Subcutaneous adipose tissue (tissue), 4 donors: ENCODE data around the gene SCRT2. TPM values are rescaled to one million over a fixed set of nuclear protein-coding genes. Genes with fewer than 3 reads are reported as not detected.

ENCODE experiments used
- total RNA-seq, 4 donors: library from RNA; depleted of rRNA; stranded (reverse); fragments of >200 nt; gene quantifications; one replicate each; pipeline ENCODE4 v1.1.0, GENCODE V29; 2016
- TF ChIP-seq, protein P1 (sequence below): fragments of 450-650 bp; IDR thresholded peaks from one replicate; pipeline ENCODE4 v1.5.1; 2016; ENCODE audit warnings: low read depth, mild to moderate bottlenecking, control low read depth, antibody characterized with exemption, moderate library complexity

The SCRT2 gene
- total RNA-seq, 4 donors from 2014 or later: not detected

DNA sequence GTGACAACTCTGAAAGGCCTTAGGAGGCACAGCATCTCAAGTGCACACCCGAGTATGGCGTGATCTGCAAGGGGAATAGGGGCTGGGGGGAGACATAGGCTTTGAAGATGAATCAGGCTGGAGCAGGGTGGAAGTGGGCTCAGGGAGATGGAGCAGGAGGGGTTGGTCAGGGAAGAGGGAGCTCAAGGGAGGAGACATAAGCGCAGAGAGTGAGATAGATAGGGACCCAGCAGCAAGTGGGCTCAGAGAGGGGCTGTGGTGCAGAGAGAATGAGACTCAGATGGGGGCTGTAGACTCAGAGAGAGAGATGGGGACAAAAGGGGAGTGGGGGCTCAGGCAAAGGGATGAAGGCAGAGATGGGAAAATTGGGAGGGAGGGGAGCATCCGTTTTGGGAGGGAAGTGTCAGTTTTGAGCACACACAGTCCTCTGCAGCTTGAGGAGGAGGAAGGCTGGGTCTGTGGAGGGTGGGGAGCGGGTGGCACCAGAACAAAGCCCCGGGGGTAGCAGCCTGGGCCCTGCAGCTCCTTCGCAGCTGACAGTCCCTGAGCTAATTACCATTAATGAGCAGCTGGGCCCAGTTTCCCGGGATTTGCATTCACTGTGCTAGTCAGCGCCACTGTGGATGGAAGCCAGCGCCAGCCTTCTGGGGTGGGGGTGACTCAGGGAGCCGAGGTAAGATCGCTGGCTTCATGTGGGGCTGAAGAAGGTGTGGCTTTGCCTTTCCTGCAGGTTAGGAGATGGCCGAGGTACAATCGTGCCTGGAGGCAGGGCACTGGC, 41.3 kb downstream of the SCRT2 start:
- TF ChIP-seq, protein P1, sequence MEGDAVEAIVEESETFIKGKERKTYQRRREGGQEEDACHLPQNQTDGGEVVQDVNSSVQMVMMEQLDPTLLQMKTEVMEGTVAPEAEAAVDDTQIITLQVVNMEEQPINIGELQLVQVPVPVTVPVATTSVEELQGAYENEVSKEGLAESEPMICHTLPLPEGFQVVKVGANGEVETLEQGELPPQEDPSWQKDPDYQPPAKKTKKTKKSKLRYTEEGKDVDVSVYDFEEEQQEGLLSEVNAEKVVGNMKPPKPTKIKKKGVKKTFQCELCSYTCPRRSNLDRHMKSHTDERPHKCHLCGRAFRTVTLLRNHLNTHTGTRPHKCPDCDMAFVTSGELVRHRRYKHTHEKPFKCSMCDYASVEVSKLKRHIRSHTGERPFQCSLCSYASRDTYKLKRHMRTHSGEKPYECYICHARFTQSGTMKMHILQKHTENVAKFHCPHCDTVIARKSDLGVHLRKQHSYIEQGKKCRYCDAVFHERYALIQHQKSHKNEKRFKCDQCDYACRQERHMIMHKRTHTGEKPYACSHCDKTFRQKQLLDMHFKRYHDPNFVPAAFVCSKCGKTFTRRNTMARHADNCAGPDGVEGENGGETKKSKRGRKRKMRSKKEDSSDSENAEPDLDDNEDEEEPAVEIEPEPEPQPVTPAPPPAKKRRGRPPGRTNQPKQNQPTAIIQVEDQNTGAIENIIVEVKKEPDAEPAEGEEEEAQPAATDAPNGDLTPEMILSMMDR: no peak

GRCh38 chr20:631101-631500, 44.5 kb downstream of the SCRT2 start:
- TF ChIP-seq, protein P1: no peak

DNA sequence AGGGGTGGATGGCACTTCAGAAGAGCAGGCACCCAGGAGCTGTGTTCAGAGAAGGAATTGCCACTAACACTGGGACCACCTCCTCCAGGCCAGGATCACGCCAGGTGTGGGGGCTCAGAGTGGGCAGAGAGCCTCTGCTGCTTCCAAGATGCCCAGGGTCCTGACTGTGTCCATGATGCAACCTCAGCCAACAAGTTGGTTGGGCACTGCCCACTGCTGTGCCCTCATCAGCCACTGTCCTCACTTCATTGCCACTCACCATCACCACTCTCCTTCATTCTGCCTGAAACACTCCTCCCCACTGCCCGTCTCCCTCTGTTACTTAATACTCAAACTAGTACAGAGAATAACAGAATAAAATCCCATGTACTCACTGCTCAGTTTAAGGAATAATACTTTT, 49.0 kb downstream of the SCRT2 start:
- TF ChIP-seq, protein P1: no peak

GRCh38 chr20:625360-625932, 50.2 kb downstream of the SCRT2 start:
- TF ChIP-seq, protein P1: no peak

DNA sequence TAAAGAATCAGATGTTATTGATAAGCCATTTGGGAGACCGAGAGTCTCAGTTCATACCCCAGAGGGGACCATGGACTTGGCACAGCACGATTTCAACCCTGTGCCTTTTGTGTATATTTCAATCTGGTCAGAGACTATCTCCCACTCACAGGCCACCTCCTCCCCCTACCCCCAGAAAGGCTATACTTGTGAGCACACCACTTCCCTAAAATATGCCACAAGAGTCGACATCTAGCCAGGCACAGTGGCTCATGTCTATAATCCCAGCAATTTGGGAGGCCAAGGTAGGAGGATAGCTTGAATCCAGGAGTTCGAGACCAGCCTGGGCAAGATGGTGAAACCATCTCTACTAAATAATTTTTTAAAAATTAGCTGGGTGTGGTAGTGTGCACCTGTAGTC, 51.9 kb downstream of the SCRT2 start:
- TF ChIP-seq, protein P1: no peak

- TF ChIP-seq, protein P1: no peak
Observed at GRCh38 chr20:623021-623420, 52.6 kb downstream of the SCRT2 start.

DNA sequence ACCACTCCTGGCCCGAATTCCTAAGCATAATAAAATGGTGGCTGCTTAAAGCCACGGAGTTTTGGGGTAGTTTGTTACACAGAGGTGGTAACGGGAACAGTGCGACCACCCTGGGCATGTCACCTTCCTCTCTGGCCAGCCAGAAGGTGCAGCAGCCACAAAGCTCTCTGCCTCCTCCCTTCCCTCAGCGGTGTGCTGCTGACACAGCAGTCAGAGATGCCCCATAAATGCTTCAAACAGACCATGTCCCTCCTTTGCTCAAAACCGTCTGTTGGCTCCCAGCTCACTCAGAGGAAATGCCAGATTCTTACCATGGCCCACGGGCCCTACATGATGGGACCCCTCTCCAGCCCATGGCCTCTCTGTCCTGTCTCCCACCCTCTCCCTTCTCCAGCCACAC, 53.4 kb downstream of the SCRT2 start:
- TF ChIP-seq, protein P1: no peak
